HS-5 (cell line): ENCODE results near the gene OR10AG1.

ENCODE experiments used
- DNase-seq: peaks from one replicate; pipeline ENCODE4 v3.0.0-alpha.2; 2012; ENCODE audit warnings: low read depth

OR10AG1 gene

DNA sequence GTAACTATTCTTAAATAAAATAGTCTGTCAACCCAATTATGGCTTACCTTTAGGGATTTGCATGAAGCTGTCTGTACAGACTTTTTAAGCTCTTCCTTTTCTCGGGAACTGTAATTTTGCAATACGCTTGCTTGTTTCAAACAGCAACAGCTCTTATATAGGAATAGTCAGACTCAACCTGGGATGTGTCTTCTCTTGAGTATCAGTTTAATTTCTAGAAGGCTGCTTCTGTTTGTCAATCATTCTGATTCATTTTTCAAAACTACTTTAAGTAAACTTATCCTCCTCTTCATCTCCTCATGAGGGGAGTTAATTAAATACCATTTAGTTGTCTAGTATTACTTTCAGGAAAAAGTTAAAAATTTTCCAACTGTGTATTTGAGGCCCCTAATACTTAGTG lies at the start of gene OR10AG1:
OR10AG1 (minus strand) TSS at position 101 of the 400 bp plus-strand sequence; CDS start at position 63, 38 bp downstream.
- no peak for DNase-seq

DNA sequence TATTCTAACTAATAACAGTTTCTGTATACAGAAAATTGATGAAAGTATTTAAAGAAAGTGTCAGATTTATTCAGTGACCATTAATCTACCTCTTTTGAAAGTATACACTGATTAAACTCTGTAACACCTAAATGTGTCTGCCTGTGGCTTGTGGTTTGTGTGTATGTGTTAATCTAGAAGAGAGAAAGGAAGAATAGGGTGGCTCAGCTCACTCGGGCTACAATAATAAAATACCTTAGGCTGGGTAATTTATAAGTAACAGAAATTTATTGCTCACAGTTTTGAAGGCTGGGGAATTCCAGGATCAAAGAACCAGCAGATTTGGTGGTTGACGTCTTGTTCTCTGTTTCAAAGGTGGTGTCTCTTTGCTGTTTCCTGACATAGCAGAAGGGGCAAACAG lies 44.1 kb upstream of the OR10AG1 start:
- no peak for DNase-seq

DNA sequence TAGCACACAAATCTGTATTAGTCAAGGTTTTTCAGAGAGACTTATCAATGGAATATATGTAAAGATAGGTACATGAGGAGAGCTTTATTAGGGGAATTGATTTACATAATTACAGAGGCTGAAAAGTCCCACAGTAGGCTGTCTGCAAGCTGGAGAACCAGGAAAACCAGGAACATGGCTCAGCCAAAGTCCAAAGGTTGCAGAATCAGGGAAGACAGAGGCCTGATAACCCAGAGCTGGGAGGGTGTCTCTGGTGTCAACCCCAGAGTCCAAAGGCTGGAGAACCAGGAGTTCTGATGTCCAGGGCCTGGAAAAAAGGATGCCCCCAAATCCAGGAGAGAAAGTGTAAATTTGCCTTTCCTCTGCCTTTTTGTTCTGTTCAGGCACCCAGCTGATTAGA lies 41.0 kb upstream of the OR10AG1 start:
- no peak for DNase-seq

GRCh38 chr11:55994525-55994924 lies 24.8 kb upstream of the OR10AG1 start, which contains the start of gene OR5F1:
Gene OR5F1 (minus strand): TSS chr11:55994625. CDS start chr11:55994625, 0 bp downstream.
- DNase-seq, result no peak

- DNase-seq, result no peak
Observed at GRCh38 chr11:55970935-55971334, 1.2 kb upstream of the OR10AG1 start.

DNA sequence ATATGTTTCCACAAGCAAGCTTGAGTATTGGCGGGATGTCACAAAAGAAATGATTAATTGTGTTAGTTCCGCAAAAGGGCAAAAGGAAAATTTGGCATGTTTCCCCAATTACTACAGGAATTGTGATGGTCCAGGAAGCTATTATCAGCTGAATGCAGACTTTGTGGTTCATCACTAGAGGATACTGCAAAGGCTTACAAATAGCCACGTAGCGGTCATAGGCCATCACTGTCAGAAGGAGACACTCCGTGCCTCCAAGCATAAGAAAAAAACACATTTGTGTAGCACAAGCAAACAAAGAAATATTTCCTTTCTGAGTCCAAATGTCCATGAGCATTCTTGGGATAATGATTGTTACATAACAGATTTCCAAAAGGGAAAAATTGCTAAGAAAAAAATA lies 1.8 kb downstream of the OR10AG1 start:
- DNase-seq, result no peak

- no peak for DNase-seq
Observed at GRCh38 chr11:55966391-55966790, 3.4 kb downstream of the OR10AG1 start.

GRCh38 chr11:55956521-55956920 lies 13.2 kb downstream of the OR10AG1 start:
- no peak for DNase-seq

- no peak for DNase-seq
Observed at GRCh38 chr11:55949330-55949729, 20.4 kb downstream of the OR10AG1 start.

GRCh38 chr11:55942785-55943392 lies 26.9 kb downstream of the OR10AG1 start:
- DNase-seq, result peak; percentile 14

DNA sequence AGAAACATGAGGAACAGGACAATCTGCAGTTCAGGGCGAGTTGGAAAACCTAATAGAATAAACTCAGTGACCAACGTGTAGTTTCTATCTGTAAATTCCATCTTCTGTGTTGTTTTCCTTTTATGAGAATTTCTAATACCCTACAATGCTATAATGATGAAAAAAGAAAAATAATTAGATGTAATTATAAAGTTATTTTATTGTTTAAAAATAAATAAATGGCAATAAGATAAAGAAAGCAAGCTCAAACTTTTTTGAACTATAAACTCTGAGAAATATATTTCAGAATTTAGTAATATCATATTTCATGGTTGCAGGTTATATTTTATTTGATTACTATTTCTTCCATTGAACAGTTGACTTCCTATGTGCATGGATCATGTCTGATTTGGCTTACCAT lies 33.4 kb downstream of the OR10AG1 start, which contains the start of gene OR5I1:
OR5I1 (minus strand) TSS at position 101 of the 400 bp plus-strand sequence; CDS start at position 101, 0 bp downstream.
- DNase-seq, result no peak

- no peak for DNase-seq
Observed at GRCh38 chr11:55920537-55920936, 49.2 kb downstream of the OR10AG1 start.
